Loucy (cell line): ENCODE results near the gene OPHN1.
A peak's percentile ranks its signal among the peaks of the same experiment; 100 is the strongest.

Experiments used
- H2AFZ ChIP-seq: fragments of 200-600 bp; sonication (generic); 2 replicates; pipeline ENCODE4 v1.6.0; 2016; ENCODE audit warnings: antibody characterized with exemption, mild to moderate bottlenecking, low read length, moderate library complexity
- H3F3A ChIP-seq: fragments of 200-600 bp; 2 replicates; pipeline ENCODE4 v1.6.0; 2016; ENCODE audit warnings: antibody characterized with exemption, low read depth, mild to moderate bottlenecking
- H3K27me3 ChIP-seq: fragments of 200-600 bp; sonication (generic); 2 replicates; pipeline ENCODE4 v1.6.1; 2014; ENCODE audit warnings: low read length, mild to moderate bottlenecking; ENCODE audit not compliant: insufficient read depth, poor library complexity, severe bottlenecking
- H3K36me3 ChIP-seq: fragments of 200-600 bp; sonication (generic); 2 replicates; pipeline ENCODE4 v1.6.1; 2016; ENCODE audit warnings: low read length; ENCODE audit not compliant: insufficient read depth
- H3K4me1 ChIP-seq: fragments of 200-600 bp; sonication (generic); 2 replicates; pipeline ENCODE4 v1.5.1; 2014; ENCODE audit warnings: low read length, mild to moderate bottlenecking; ENCODE audit not compliant: insufficient read depth, poor library complexity, severe bottlenecking
- H3K4me2 ChIP-seq: fragments of 200-600 bp; sonication (generic); 2 replicates; pipeline ENCODE4 v1.6.0; 2014; ENCODE audit warnings: antibody characterized with exemption, low read length, low read depth, mild to moderate bottlenecking; ENCODE audit not compliant: poor library complexity, severe bottlenecking
- H3K4me3 ChIP-seq: fragments of 200-600 bp; sonication (generic); 2 replicates; pipeline ENCODE4 v1.5.1; 2014; ENCODE audit warnings: low read length, mild to moderate bottlenecking, mixed read lengths; ENCODE audit not compliant: poor library complexity, severe bottlenecking
- H3K79me2 ChIP-seq: fragments of 200-600 bp; sonication (generic); 2 replicates; pipeline ENCODE4 v1.6.1; 2014; ENCODE audit warnings: low read length; ENCODE audit not compliant: insufficient read depth
- H3K9ac ChIP-seq: fragments of 200-600 bp; sonication (generic); 2 replicates; pipeline ENCODE4 v1.6.0; 2014; ENCODE audit warnings: mild to moderate bottlenecking, low read depth, low read length, moderate library complexity; ENCODE audit not compliant: poor library complexity, severe bottlenecking
- H3K9me2 ChIP-seq: fragments of 200-600 bp; sonication (generic); replicated peaks from 2 replicates; pipeline ENCODE4 v1.6.1; 2016; ENCODE audit warnings: low read depth, low read length, mixed read lengths
- H3K9me3 ChIP-seq: fragments of 200-600 bp; sonication (generic); 2 replicates; pipeline ENCODE4 v1.6.1; 2014; ENCODE audit warnings: mild to moderate bottlenecking, antibody characterized with exemption, low read length, low read depth; ENCODE audit not compliant: insufficient read depth
- H4K20me1 ChIP-seq: fragments of 200-600 bp; sonication (generic); 2 replicates; pipeline ENCODE4 v1.6.0; 2014; ENCODE audit warnings: antibody characterized with exemption, low read length, mild to moderate bottlenecking; ENCODE audit not compliant: insufficient read depth, poor library complexity, severe bottlenecking
- CTCF ChIP-seq: fragments of 200-600 bp; sonication (generic); conservative IDR thresholded peaks from 2 replicates; pipeline ENCODE4 v1.5.1; 2014; ENCODE audit warnings: mild to moderate bottlenecking, antibody characterized with exemption, low read length
- EZH2phosphoT487 ChIP-seq: fragments of 200-600 bp; IDR thresholded peaks from 2 replicates; pipeline ENCODE4 v1.6.1; 2018; ENCODE audit warnings: antibody characterized with exemption, mild to moderate bottlenecking, moderate library complexity, borderline replicate concordance

OPHN1 gene

GRCh38 chrX:68147848-68148247, 285.4 kb downstream of the OPHN1 start:
- Histone ChIP-seq H3K79me2 (no peaks in the 10 kb centered on the region), H3K4me3 (no peak overlapping the region), H3K9ac (no peak overlapping the region), H3F3A (no peaks in the 10 kb centered on the region), H2AFZ (no peak overlapping the region), H3K9me2 (no peaks in the 10 kb centered on the region), H4K20me1 (no peaks in the 10 kb centered on the region), H3K9me3 (no peaks in the 10 kb centered on the region), H3K4me2 (no peak overlapping the region), H3K27me3 (no peaks in the 10 kb centered on the region), H3K4me1 (no peaks in the 10 kb centered on the region), H3K36me3 (no peaks in the 10 kb centered on the region)
- TF ChIP-seq CTCF (no peak), EZH2phosphoT487 (no peak)

- Histone ChIP-seq H3F3A (no peaks in the 10 kb centered on the region), H3K79me2 (no peaks in the 10 kb centered on the region), H3K9me3 (no peaks in the 10 kb centered on the region), H4K20me1 (no peaks in the 10 kb centered on the region), H3K36me3 (no peaks in the 10 kb centered on the region), H3K9ac (no peak overlapping the region), H3K27me3 (no peaks in the 10 kb centered on the region), H2AFZ (no peak overlapping the region), H3K9me2 (no peaks in the 10 kb centered on the region), H3K4me1 (no peaks in the 10 kb centered on the region), H3K4me2 (no peak overlapping the region), H3K4me3 (no peak overlapping the region)
- TF ChIP-seq EZH2phosphoT487: no peak
- peak; percentile 56 for TF ChIP-seq CTCF
Measured at GRCh38 chrX:68146054-68146453, 287.2 kb downstream of the OPHN1 start.

GRCh38 chrX:68139791-68140190, 293.5 kb downstream of the OPHN1 start:
- Histone ChIP-seq H3F3A (no peaks in the 10 kb centered on the region), H4K20me1 (no peaks in the 10 kb centered on the region), H2AFZ (no peak overlapping the region), H3K9me3 (no peaks in the 10 kb centered on the region), H3K9ac (no peak overlapping the region), H3K36me3 (no peaks in the 10 kb centered on the region), H3K4me2 (no peak overlapping the region), H3K27me3 (no peaks in the 10 kb centered on the region), H3K4me1 (no peaks in the 10 kb centered on the region), H3K79me2 (no peaks in the 10 kb centered on the region), H3K9me2 (no peaks in the 10 kb centered on the region), H3K4me3 (no peak overlapping the region)
- TF ChIP-seq EZH2phosphoT487: no peak
- no peak for TF ChIP-seq CTCF
